HG03457 (cell line): ENCODE measurements around the gene PON2.
"Not testable (repeated sequence)": the region's sequence is repeated elsewhere in the genome, so short reads cannot be mapped to it uniquely, and the experiment has no call there.

Experiments used
- ATAC-seq: cut with Tn5 transposase; IDR thresholded peaks from one replicate; pipeline ENCODE4 v1.9.1; 2021; ENCODE audit warnings: moderate number of reproducible peaks; ENCODE audit not compliant: unreplicated experiment

PON2 gene

GRCh38 chr7:95434557-95435421, at the start of gene PON2:
Gene PON2 (minus strand): TSS chr7:95435028. CDS start chr7:95434951, 77 bp downstream.
- ATAC-seq = peak; percentile 96

- no peak for ATAC-seq
Measured at GRCh38 chr7:95482424-95482823, 47.6 kb upstream of the PON2 start.

GRCh38 chr7:95481271-95482165, 46.7 kb upstream of the PON2 start:
- no peak for ATAC-seq

- no peak for ATAC-seq
Measured at GRCh38 chr7:95479992-95480624, 45.3 kb upstream of the PON2 start.

- no peak for ATAC-seq
Measured at GRCh38 chr7:95478272-95479037, 43.6 kb upstream of the PON2 start.

- ATAC-seq = peak; percentile 60
Measured at GRCh38 chr7:95476904-95477594, 42.2 kb upstream of the PON2 start.

GRCh38 chr7:95476072-95476847, 41.4 kb upstream of the PON2 start:
- no peak for ATAC-seq

- ATAC-seq = no peak
Measured at GRCh38 chr7:95473276-95473985, 38.6 kb upstream of the PON2 start.

GRCh38 chr7:95472581-95473161, 37.8 kb upstream of the PON2 start:
- no peak for ATAC-seq

- ATAC-seq = no peak
Measured at GRCh38 chr7:95471071-95471470, 36.2 kb upstream of the PON2 start.

GRCh38 chr7:95470452-95470851, 35.6 kb upstream of the PON2 start:
- ATAC-seq = peak; percentile 95

GRCh38 chr7:95469848-95470247, 35.0 kb upstream of the PON2 start:
- no peak for ATAC-seq

- no peak for ATAC-seq
Measured at GRCh38 chr7:95469187-95469586, 34.4 kb upstream of the PON2 start.

GRCh38 chr7:95467912-95468607, 33.2 kb upstream of the PON2 start:
- no peak for ATAC-seq

GRCh38 chr7:95460653-95461052, 25.8 kb upstream of the PON2 start:
- not testable (repeated sequence) for ATAC-seq

- ATAC-seq = no peak
Measured at GRCh38 chr7:95457947-95458346, 23.1 kb upstream of the PON2 start.

- ATAC-seq = no peak
Measured at GRCh38 chr7:95454438-95455045, 19.7 kb upstream of the PON2 start.
